GM12874 (cell line): Measurements from ENCODE around the gene UBE2L5.

Experiments
- TF ChIP-seq, protein P1 (sequence below): IDR thresholded peaks from 2 replicates; pipeline ENCODE4 v1.5.1; 2011; ENCODE audit warnings: low read depth, mild to moderate bottlenecking, control low read depth, low read length, moderate library complexity; ENCODE audit not compliant: insufficient read depth

Gene UBE2L5

GRCh38 chr13:30382836-30383525, 39.3 kb upstream of the UBE2L5 start:
- TF ChIP-seq, protein P1, sequence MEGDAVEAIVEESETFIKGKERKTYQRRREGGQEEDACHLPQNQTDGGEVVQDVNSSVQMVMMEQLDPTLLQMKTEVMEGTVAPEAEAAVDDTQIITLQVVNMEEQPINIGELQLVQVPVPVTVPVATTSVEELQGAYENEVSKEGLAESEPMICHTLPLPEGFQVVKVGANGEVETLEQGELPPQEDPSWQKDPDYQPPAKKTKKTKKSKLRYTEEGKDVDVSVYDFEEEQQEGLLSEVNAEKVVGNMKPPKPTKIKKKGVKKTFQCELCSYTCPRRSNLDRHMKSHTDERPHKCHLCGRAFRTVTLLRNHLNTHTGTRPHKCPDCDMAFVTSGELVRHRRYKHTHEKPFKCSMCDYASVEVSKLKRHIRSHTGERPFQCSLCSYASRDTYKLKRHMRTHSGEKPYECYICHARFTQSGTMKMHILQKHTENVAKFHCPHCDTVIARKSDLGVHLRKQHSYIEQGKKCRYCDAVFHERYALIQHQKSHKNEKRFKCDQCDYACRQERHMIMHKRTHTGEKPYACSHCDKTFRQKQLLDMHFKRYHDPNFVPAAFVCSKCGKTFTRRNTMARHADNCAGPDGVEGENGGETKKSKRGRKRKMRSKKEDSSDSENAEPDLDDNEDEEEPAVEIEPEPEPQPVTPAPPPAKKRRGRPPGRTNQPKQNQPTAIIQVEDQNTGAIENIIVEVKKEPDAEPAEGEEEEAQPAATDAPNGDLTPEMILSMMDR: no peak

DNA sequence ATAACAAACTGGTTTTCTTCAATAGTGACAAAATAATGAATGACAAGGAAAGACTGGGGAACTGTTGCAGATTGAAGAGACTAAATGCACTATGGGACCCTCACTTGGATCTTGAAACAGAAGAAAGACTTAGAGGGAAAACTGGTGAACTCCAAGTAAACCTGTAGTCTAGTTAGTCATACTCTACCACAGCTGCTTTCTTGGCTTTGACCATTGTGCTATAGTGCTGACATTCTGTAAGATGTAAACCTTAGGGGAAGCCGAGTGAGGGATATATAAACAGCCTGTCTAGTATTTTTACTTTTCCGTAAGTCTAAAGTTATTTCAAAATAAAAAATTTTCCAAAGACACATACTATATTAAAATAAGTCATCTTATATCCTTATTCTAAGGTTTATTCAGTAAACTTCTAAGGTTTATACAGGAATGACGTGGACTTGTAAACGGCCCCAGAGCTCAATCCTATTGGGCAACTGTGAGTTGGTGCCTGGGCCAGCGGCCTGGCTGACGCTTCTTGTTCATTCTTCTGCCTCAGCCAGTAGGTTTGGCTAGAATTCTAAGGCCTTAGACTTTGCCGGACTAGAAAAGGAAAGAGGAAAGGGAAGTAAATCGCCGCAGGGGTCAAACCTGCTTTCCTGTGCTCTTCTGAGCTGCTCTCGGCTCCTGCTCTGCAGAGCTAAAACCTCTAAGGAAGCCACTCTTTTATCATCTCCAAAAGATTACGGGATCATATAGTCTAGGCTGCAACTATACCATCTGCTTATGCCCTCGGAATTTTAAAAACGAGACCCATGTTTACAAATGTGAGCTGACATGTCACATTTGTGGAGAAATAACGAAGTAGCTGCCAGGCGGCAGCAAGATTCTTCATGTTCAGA, 33.6 kb upstream of the UBE2L5 start:
- TF ChIP-seq, protein P1: no peak

- TF ChIP-seq, protein P1: no peak
Observed at GRCh38 chr13:30391956-30392680, 30.2 kb upstream of the UBE2L5 start.

DNA sequence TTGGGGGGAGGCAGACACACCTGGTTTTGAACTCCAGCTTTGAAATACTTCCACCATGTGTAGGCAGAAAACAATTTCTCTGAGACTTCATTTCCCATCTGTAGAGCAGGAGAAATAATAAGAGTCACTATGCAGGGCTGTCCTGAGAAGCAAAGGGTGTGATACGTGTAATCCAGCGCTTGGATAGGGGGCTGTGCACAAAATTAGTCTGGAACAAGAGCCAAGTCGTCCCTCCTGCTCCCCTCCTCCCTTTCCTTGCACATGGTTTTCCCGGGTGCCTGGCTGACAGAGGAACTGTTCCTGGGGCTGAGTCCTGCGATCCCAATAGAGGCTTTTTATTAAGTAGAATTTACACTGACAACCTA, 29.6 kb upstream of the UBE2L5 start:
- TF ChIP-seq, protein P1: no peak

DNA sequence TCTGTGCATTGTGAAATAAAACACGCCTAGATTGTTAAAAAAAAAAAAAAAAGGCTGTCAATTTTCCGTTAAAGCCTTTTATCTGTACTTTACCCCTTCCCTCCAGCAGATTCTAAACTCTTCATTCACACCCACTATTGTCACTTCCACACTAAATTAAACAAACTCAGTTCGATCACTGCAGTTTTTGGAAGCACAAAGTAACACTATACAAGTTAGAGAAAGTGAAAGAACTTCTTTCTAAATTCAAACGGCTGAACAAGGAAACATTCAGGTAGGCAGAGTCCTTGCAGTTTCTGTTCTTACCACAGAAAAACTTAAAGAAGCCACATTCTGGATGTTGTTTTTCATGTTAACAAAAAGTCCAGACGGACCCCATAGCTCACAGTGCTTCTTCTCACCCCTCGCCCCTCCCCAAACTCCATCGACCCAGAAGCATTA, 27.5 kb upstream of the UBE2L5 start:
- TF ChIP-seq, protein P1: no peak

GRCh38 chr13:30395192-30396158, 26.8 kb upstream of the UBE2L5 start:
- TF ChIP-seq, protein P1: no peak
